ENCODE measurements around the gene CACNA1C. TPM values are rescaled to one million over a fixed set of nuclear protein-coding genes. Genes with fewer than 3 reads are reported as not detected.

CACNA1C gene
- total and polyA plus RNA-seq, 2 of the 4 experiments (the other 2 are of a cell fraction) = 1.6 to 2.6 TPM

GRCh38 chr12:2160043-2160442, 107.3 kb downstream of the CACNA1C start:
- H4K5ac ChIP-seq (ENCODE audit: low read depth, low read length) = no peak overlapping the region
- no peak overlapping the region for H2BK15ac ChIP-seq (ENCODE audit: low read depth, low read length)
- H3K56ac ChIP-seq (ENCODE audit: extremely low read depth, insufficient read depth, low read length) = no peak overlapping the region
- H2BK120ac ChIP-seq (ENCODE audit: low read depth, low read length) = no peak overlapping the region
- H4K8ac ChIP-seq (ENCODE audit: low read depth in 2 of 2, low read length in 2 of 2) = no peak overlapping the region
- no peak overlapping the region; the same call in 1 of the 2 replicates for H3K14ac ChIP-seq (replicated peaks; ENCODE audit: low read depth, low read length)
- 0 out of 2 replicates have a peak overlapping the region, but pooled peaks have one; percentile 9 for H2AK5ac ChIP-seq (ENCODE audit: low read depth, low read length)
- DNase-seq (no peak), ATAC-seq (ENCODE audit: low read depth) (no peak)
- H3K23ac ChIP-seq (ENCODE audit: low read depth, low read length) = no peak overlapping the region
- H2AK9ac ChIP-seq (replicated peaks; ENCODE audit: low read depth, low read length, poor library complexity) = no peak overlapping the region
- peaks cover 25% of the 10 kb centered on the region; the same call in 1 of the 2 replicates for H3K9me1 ChIP-seq (ENCODE audit: insufficient read depth, low read length)
- in situ Hi-C loops (cut with MboI; ENCODE audit: low sequenced_read_pairs) = no loop called here
- H3K27ac ChIP-seq (ENCODE audit: insufficient read depth, low read length) = no peak overlapping the region
- ChIA-PET POLR2A (ENCODE audit: unreplicated experiment) (no interaction called here), CTCF (no interaction called here)
- peaks cover 22% of the 10 kb centered on the region for H3K4me1 ChIP-seq (ENCODE audit: control insufficient read depth, insufficient read depth, low read length)
- 70% methylated on average over 2 of the region's 7 CpGs; no CpG with 5 or more reads in 1 of the 2 experiments for WGBS, 2 experiments (ENCODE audit: extremely low coverage in 2 of 2, insufficient read length in 1 of 2)
- no TSS peak for BruUV-seq (replicated peaks)
- intact Hi-C loops (cut with micrococcal nuclease) = no loop called here
- no peak overlapping the region for H2BK20ac ChIP-seq (ENCODE audit: low read depth, low read length)
- H3K79me1 ChIP-seq (ENCODE audit: low read depth in 1 of 2, low read length in 2 of 2) = peaks cover 3 to 14% of the 10 kb centered on the region in 2 experiments; a peak in 2 of 4 replicates
- no peak overlapping the region for H2AFZ ChIP-seq (replicated peaks; ENCODE audit: low read length, poor library complexity)
- no peak for TF ChIP-seq CEBPB (IDR thresholded peaks at IDR 0.05; ENCODE audit: low read depth, low read length)
- TF ChIP-seq BHLHE40 (IDR thresholded peaks at IDR 0.05; ENCODE audit: low read depth, low read length) = no peak
- no peak for TF ChIP-seq RCOR1 (IDR thresholded peaks at IDR 0.05; ENCODE audit: insufficient replicate concordance, low read length)
- TF ChIP-seq POLR2A (IDR thresholded peaks at IDR 0.05; ENCODE audit: low read depth, low read length) = no peak
- no peak for TF ChIP-seq ELK1 (IDR thresholded peaks at IDR 0.05; ENCODE audit: borderline replicate concordance, low read depth, low read length)
- TF ChIP-seq RFX5 (IDR thresholded peaks at IDR 0.05; ENCODE audit: low read depth, low read length) = no peak
- TF ChIP-seq MAFK (IDR thresholded peaks at IDR 0.05; ENCODE audit: low read depth, low read length) = no peak
- TF ChIP-seq CTCF (conservative IDR thresholded peaks at IDR 0.05; ENCODE audit: low read depth, low read length) = no peak
- no peak for TF ChIP-seq SMC3 (IDR thresholded peaks at IDR 0.05; ENCODE audit: low read depth, low read length)
- no peak for TF ChIP-seq NFE2L2 (IDR thresholded peaks at IDR 0.05; ENCODE audit: low read depth, low read length)
- no peak for TF ChIP-seq CHD1 (IDR thresholded peaks at IDR 0.05; ENCODE audit: low read depth, low read length)
- TF ChIP-seq MAZ (IDR thresholded peaks at IDR 0.05; ENCODE audit: borderline replicate concordance, low read depth, low read length) = no peak
- no peak for TF ChIP-seq USF2 (IDR thresholded peaks at IDR 0.05; ENCODE audit: low read depth, low read length)
- no peak for TF ChIP-seq MXI1 (IDR thresholded peaks at IDR 0.05; ENCODE audit: borderline replicate concordance, low read depth, low read length)
- TF ChIP-seq FOS (IDR thresholded peaks at IDR 0.05; ENCODE audit: low read depth, low read length) = no peak
- TF ChIP-seq RAD21 (IDR thresholded peaks at IDR 0.05; ENCODE audit: low read length) = no peak
- H2BK5ac ChIP-seq (ENCODE audit: low read depth, low read length, poor library complexity, severe bottlenecking) = no peak overlapping the region
- H3K4me3 ChIP-seq (ENCODE audit: insufficient read depth, low read depth, low read length) = no peak overlapping the region
- no peaks in the 10 kb centered on the region for H3K36me3 ChIP-seq (ENCODE audit: control insufficient read depth, insufficient read depth, low read length)
- no peak overlapping the region for H3K4ac ChIP-seq (ENCODE audit: low read depth, low read length)
- H3K9ac ChIP-seq (ENCODE audit: low read depth, low read length) = no peak overlapping the region
- no peaks in the 10 kb centered on the region for H3K27me3 ChIP-seq (ENCODE audit: control insufficient read depth, insufficient read depth, low read length)
- dilution Hi-C loops (cut with HindIII; ENCODE audit: low sequenced_read_pairs, unreplicated experiment) = no loop called here
- 0 out of 2 replicates have a peak, but pooled peaks cover 5% of the 10 kb centered on the region for H4K20me1 ChIP-seq (ENCODE audit: insufficient read depth, low read length)
- H4K91ac ChIP-seq (ENCODE audit: insufficient read depth, low read depth, low read length) = no peak overlapping the region
- no peak overlapping the region for H3K4me2 ChIP-seq (ENCODE audit: low read depth, low read length)
- H3K9me3 ChIP-seq (ENCODE audit: control insufficient read depth, insufficient read depth, low read length) = no peaks in the 10 kb centered on the region
- no peak overlapping the region for H3K18ac ChIP-seq (ENCODE audit: low read depth, low read length)

All from IMR-90 (cell line).